ENCODE measurements around the gene FOXL2.

Gene FOXL2

GRCh38 chr3:138938056-138938876 lies 8.7 kb downstream of the FOXL2 start:
- H4K20me1 ChIP-seq (ENCODE audit: low read depth, low read length): no peaks in the 10 kb centered on the region
- H3K9ac ChIP-seq (ENCODE audit: low read length): no peak overlapping the region
- no peaks in the 10 kb centered on the region for H3K9me2 ChIP-seq (replicated peaks; ENCODE audit: insufficient read depth, low read length)
- no peaks in the 10 kb centered on the region for H3F3A ChIP-seq (ENCODE audit: insufficient read depth)
- no peaks in the 10 kb centered on the region for H3K36me3 ChIP-seq (ENCODE audit: low read length)
- H3K9me3 ChIP-seq (ENCODE audit: insufficient read depth, low read length): no peaks in the 10 kb centered on the region
- H2AFZ ChIP-seq (ENCODE audit: low read depth, low read length, severe bottlenecking): no peak overlapping the region
- no peak overlapping the region for H3K4me3 ChIP-seq (ENCODE audit: insufficient read depth, low read length, poor library complexity, severe bottlenecking)
- no peaks in the 10 kb centered on the region for H3K27me3 ChIP-seq (ENCODE audit: low read length)
- H3K4me2 ChIP-seq (ENCODE audit: low read depth, low read length, poor library complexity, severe bottlenecking): no peak overlapping the region
- no peaks in the 10 kb centered on the region for H3K79me2 ChIP-seq (ENCODE audit: insufficient read depth, low read length)
- TF ChIP-seq EZH2phosphoT487 (conservative IDR thresholded peaks at IDR 0.05; ENCODE audit: low read length) (no peak), CTCF (IDR thresholded peaks at IDR 0.05; ENCODE audit: insufficient read depth, low read length, poor library complexity, severe bottlenecking) (no peak)
- H3K27ac ChIP-seq (ENCODE audit: low read depth, low read length): no peak overlapping the region

- Histone ChIP-seq H4K20me1 (ENCODE audit: low read depth, low read length) (no peaks in the 10 kb centered on the region), H3K9me2 (replicated peaks; ENCODE audit: insufficient read depth, low read length) (no peaks in the 10 kb centered on the region), H3K27ac (ENCODE audit: low read depth, low read length) (no peak overlapping the region), H3K27me3 (ENCODE audit: low read length) (no peaks in the 10 kb centered on the region), H3K4me3 (ENCODE audit: insufficient read depth, low read length, poor library complexity, severe bottlenecking) (no peak overlapping the region), H2AFZ (ENCODE audit: low read depth, low read length, severe bottlenecking) (no peak overlapping the region), H3K79me2 (ENCODE audit: insufficient read depth, low read length) (no peaks in the 10 kb centered on the region), H3K9ac (ENCODE audit: low read length) (no peak overlapping the region), H3K9me3 (ENCODE audit: insufficient read depth, low read length) (no peaks in the 10 kb centered on the region), H3K4me2 (ENCODE audit: low read depth, low read length, poor library complexity, severe bottlenecking) (no peak overlapping the region), H3K36me3 (ENCODE audit: low read length) (no peaks in the 10 kb centered on the region), H3F3A (ENCODE audit: insufficient read depth) (no peaks in the 10 kb centered on the region)
- TF ChIP-seq CTCF (IDR thresholded peaks at IDR 0.05; ENCODE audit: insufficient read depth, low read length, poor library complexity, severe bottlenecking): no peak
- no peak for TF ChIP-seq EZH2phosphoT487 (conservative IDR thresholded peaks at IDR 0.05; ENCODE audit: low read length)
Observed at GRCh38 chr3:138937690-138938055, 9.3 kb downstream of the FOXL2 start.

GRCh38 chr3:138936741-138937689 lies 9.9 kb downstream of the FOXL2 start:
- Histone ChIP-seq H3K36me3 (ENCODE audit: low read length) (no peaks in the 10 kb centered on the region), H2AFZ (ENCODE audit: low read depth, low read length, severe bottlenecking) (no peak overlapping the region), H3K79me2 (ENCODE audit: insufficient read depth, low read length) (no peaks in the 10 kb centered on the region), H3K27ac (ENCODE audit: low read depth, low read length) (no peak overlapping the region), H3K27me3 (ENCODE audit: low read length) (no peaks in the 10 kb centered on the region), H4K20me1 (ENCODE audit: low read depth, low read length) (no peaks in the 10 kb centered on the region), H3K9ac (ENCODE audit: low read length) (no peak overlapping the region), H3K4me2 (ENCODE audit: low read depth, low read length, poor library complexity, severe bottlenecking) (no peak overlapping the region), H3K4me3 (ENCODE audit: insufficient read depth, low read length, poor library complexity, severe bottlenecking) (no peak overlapping the region), H3F3A (ENCODE audit: insufficient read depth) (no peaks in the 10 kb centered on the region), H3K9me2 (replicated peaks; ENCODE audit: insufficient read depth, low read length) (no peaks in the 10 kb centered on the region), H3K9me3 (ENCODE audit: insufficient read depth, low read length) (no peaks in the 10 kb centered on the region)
- TF ChIP-seq CTCF (IDR thresholded peaks at IDR 0.05; ENCODE audit: insufficient read depth, low read length, poor library complexity, severe bottlenecking): no peak
- TF ChIP-seq EZH2phosphoT487 (conservative IDR thresholded peaks at IDR 0.05; ENCODE audit: low read length): no peak
